CD4-positive, alpha-beta T cell treated with Interleukin-15 for 1 hour (primary cell): ENCODE results near the gene LRRC8D.

Experiments used
- DNase-seq: peaks from one replicate; pipeline ENCODE4 v3.0.0-alpha.2; 2020

Gene LRRC8D

DNA sequence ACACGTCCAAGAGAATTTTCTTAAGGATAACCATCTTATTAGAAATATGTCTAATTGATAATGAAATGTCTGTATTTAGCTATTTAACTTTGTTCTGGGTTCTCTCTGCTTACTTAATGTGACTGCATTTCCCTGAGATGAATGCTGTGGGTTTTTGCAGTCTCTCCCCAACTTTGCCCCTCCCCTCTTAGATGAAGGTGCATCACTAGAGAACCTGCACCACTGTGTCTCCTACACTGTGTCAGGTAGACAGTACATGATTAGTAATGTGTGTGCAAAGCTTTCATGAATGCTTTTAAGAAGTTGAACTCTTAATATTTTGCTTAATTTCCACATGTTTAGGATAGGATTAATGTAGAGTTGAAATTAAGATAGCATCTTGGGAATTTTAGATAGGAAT is 51.7 kb downstream of the LRRC8D start:
- no peak for DNase-seq

DNA sequence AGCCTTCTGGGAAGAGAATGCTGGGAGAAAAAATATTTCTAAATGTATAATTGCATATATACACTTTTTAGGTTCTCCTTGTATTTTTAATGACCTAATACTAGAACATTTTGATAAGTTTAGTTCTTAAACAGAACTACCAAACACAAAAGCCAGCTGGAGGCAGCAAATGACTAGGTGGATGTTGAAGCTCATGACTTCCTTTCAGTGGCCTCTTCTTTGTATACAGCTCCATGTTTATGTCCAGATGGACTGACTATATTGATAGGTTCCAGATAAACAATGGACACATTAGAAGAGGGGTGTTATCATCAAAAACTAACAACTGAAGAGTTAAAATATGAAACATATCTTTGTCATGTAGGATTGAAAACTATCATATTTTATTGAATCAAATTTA is 52.5 kb downstream of the LRRC8D start:
- DNase-seq, result no peak

DNA sequence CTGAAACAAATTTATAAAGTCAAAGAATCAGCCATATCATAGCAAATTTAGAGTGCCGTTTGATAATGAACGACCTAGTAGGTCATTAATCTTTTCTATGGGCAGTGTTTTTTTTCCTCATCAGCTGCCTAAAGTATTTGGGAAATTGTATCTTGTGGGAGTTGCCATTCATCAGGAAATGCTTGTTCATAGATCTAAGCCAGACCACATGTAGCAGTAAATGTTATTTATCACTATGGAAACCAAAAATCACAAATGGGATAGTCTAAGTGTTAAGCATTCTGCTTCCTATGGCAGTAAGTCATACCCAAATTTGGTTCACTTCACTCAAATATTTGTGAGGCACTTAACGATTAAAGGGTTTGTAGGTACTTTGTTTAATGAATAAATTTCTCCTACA is 52.9 kb downstream of the LRRC8D start:
- DNase-seq, result no peak

DNA sequence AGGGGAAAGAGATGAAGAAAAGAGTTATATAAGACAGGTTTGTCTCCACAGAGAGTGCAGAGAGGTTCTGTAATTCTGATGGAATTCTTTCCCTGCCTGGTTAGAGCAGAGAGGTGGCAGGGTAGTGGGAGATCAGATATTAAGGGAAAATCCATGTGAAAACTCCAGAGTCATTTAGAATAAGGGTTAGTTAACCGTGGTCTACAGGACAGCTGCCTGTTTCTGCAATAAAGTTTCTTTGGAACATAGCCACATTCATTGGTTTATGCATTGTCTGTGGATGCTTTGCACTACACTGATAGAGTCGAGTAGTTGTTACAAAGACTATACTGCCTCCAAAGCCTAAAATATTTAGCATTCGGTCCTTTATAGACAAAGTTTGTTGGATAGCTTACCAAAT is 55.6 kb downstream of the LRRC8D start:
- no peak for DNase-seq

DNA sequence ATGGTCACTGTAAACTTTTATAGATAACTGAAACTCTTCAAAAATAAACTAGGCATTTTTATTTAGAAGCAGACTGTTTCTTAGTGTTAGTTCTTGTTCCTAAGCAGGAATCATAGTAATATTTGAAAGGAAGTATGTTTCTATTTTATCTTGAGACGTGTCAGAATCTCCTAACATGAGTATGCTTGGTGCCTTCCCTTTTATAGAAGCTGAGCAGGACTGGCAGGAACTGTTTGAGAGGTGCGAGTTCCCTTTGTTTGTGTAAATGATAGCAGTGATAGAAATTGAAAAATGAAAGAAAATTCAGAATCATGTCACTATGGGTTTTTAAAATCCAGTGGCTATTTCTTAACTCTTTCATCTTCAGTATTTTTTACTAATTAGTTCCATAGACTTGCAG is 56.9 kb downstream of the LRRC8D start:
- no peak for DNase-seq

DNA sequence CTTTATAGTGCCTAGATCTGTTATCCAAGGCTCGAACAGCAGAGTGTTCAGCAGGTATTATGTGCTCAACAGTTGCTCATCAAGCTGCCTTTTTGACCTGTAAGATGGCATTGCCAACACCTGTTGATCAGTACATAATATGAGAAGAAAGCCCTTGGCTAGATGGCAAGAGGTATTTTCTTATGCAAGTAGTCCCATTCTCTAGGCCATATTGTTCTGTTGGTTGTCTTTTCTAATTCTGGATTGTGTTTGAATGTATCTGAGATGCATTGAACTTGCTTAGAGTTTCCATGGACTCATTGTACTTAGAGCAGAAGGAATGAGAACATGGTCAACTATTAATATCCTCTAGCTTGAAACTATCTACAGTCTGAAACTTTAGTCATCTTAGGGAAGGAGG is 57.4 kb downstream of the LRRC8D start:
- DNase-seq, result no peak

DNA sequence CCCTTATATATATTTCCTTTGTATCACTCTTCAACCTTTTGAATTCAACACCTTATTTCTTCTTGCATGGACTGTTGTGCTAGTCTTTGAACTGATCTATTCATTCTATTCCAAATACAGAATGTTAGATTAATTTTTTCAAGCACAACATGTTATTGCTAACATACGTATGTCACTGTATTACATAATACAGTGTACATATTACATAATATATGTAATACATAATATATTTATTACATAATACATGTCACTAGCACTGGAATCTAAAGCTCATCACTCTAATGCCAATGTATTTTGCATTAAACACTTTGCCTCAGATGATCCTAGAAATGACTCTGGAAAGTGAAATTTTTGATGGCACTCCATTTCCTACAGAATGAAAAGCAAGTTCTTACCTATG is 59.8 kb downstream of the LRRC8D start:
- no peak for DNase-seq

DNA sequence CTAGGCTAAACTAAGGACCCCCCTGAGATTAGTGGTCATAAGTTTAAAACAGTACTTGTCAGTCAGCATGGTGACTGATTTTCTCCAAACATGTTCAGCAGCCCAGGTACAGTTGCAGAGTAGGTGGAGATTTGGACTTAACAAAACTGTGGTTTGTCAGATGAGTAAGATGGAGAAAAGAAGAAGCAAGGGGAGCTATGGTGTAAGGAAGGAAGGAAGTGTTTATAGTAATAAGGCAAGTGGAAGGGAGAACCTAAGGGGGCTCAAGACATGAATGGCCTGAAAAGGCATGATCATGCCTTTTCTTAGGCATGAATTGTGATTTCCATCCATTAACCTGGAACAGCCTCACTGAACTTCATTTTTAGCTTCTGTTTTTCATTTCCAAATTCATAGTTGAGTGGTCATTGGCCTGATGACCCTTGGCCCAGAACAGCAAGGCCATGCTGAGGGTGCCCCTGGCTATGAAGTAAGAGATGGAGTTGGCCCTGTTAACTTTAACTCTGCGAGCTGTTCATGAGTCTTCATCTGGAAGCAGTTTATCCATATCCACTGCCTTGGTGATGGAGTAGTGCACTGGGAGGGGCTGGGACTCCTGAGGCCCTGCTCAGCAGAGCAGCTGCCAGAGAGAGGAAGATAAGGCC is 60.7 kb downstream of the LRRC8D start:
- DNase-seq, result no peak

DNA sequence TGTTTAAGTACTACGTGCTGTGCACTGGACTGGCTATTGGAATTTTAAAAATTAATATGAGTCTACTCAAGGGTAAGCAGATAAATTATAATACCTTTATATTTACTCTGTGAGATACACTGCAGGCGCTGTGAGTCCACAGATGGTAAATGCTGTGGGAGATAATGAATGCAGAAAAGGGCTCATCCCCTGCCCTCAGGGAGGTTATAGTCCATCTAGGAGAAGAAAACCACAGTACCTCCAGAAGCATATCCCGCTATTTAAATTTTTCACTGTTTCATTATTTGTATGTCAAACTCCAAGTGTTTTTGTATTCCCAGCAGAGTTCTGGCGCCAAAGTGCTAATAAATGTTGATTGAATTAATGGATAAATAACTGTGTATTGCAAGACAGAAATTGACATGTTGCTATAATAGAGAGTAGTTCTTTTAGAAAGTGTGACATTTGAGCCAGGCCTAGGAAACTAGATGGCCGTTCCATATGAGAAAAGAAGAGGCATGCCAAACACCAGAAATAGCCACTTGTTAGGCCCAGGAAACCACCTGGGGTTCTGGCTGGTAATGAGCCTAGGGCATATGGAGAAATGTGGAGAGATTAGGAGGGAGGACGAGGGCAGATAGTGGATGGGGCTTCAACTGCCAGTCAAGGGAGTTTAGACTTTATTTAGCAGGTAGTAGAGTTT is 61.7 kb downstream of the LRRC8D start:
- no peak for DNase-seq

DNA sequence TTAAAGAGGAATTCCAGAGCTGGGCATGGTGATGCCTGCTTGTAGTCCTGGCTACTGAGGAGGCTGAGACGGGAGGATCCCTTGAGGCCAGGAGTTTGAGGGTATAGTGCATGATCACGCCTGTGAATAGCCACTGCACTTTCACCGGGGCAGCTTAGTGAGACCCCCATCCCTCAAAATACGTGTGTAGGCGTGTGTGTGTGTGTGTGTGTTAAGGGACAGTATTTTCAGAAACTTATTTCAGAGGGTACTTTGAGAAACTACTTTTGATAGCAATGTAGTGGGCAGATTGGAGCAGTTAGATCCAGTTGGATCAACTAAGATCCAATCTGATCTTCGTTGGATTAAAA is 62.2 kb downstream of the LRRC8D start:
- DNase-seq, result no peak

DNA sequence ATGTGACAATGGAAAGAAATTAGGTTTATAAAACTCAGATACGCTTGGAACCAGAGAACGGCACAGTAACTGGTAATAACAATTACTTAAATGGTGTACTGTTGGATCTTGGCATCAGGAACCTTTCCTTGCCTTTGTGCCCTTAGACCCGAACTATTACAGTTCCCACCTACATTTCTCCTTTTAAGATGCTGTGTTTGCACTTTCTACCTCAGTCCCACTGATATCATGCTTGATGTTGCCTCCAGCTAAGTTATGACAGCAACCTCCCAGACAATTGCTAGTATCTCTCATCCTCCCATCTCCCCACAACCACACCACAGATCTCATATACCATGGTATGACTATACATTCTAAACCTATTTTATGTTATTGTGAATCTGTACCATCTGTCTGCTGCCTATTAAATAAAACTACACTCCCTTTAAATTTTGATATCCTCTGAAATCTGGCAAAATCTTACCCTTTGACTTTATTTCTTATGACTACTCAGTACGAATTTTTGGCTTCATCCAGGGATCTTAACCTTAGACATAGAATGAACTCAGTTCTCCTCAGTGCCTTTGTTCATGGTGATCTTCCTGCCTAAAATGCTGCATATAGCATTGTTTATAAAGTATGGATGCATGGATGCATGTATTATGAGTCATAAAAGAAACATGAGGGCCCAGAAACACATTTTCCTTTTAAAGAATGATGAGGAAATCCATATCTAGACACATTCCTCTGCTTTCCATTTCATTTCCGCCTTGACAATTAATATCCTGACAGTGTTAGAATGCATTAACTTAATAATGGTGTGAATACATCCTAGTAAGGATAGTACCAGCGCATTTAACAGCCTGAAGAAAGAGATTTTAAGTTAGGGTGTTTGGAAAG is 64.1 kb downstream of the LRRC8D start:
- no peak for DNase-seq

DNA sequence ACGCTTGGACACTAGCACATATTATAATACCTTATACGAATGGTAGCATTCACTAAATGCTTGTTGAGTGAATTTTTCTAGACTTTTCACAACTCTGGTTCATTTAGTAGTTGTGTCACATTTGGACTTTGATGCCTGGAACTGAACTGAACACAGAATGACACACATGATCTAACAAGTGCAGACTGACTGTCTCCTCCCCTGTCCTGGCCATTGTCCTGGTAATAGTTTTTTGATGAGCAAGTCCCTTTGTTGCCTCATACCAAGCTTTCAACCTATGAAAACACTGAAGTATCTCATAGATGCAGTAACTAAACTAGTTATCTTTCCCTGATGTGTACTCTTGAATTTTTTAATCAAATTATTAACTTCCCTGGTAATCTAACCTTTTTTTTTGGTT is 66.4 kb downstream of the LRRC8D start:
- no peak for DNase-seq

DNA sequence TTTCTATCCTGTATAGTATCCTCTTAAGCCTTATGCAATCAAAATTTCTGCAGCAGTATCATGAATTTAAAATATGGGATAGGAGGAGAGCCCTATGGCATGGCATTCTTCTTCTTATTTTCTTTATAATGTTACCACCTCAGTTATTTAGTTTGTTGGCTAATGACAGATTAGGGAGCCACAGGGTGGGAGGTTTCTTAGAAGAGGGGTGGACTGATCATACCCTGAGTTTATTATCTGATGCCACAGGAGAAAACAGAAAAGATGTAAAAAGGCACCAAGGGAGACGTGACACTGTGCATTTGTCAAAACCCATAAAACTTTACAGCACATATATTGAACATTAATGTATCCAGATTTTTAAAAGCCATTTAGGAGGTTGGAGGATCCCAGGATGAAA is 66.9 kb downstream of the LRRC8D start:
- DNase-seq, result no peak

DNA sequence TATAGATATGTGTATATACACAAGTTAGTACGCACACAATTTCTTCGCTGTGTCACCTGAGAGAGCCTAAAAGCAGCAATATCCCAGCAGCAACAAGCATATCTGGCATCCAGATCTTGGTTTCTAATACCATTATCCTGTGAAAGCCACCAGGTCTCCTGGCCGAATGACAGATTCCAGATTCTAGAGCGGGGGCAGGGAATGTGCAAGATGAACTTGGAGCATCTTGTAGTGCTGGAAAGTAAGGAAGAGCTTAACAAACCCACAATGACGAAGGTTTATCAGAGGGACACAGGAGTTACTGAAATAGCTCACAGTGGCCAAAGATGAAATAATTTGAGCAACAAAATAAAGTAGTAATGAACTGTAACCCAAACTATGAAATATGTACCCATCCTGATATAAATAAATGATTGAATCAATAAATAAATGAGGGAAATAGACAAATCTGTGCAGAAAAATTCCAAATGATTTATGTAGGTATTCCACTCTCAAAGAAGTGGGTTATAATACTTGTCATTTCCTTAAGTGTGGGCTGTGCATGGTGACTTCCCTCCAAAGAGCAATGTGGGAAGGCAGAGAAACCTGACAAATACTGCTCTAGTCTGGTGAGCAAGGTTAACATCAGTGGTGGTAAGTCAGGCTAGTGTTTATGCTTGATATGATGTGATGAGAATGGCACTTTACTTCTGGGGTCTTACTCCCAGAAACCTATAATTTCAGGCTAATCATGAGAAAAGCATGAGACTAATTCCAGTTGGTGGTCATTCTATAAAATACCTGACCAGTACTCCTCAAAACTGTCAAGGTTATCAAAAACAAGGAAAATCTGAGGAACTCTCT is 67.9 kb downstream of the LRRC8D start:
- no peak for DNase-seq

DNA sequence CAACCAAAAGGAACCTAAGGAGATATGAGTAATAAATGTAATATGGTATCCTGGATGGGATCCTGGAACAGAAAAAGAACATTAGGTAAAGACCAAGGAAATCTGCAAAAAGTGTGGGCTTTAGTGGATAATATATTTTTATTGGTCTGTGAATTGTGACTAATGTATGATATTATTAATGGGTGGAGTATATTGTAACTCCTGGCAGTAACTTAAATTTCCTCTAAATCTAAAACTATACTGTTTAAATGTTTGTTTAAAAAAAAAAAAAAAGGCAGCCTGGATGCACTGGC is 68.4 kb downstream of the LRRC8D start:
- DNase-seq, result no peak

DNA sequence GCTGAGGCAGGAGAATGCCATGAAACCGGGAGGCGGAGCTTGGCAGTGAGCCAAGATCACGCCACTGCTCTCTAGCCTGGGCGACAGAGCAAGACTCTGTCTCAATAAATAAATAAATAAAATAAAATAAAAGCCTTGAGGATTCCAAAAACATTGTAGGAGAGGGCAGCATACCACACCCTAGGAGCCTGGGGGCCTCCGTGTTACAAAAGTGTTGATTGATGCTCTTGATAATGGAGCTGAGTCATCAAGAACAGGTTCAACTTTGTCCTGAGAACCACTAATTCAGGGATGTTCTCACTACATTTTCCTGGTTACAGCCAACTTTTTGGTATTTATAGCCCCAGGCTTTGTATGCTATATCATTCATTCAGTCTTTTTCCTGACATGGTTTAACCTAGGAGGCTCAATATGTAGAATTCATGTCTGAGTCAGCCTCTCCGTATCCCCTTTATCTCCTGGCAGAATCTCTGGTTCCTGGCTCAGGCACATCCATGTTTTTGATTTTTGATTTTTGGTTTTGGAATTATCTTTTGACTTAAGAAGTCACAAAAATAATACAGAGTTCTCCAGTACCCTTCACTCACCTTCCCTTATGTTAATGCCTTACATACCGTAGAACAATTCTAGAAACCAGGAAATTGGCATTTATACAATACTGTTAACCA is 69.4 kb downstream of the LRRC8D start:
- DNase-seq, result no peak

DNA sequence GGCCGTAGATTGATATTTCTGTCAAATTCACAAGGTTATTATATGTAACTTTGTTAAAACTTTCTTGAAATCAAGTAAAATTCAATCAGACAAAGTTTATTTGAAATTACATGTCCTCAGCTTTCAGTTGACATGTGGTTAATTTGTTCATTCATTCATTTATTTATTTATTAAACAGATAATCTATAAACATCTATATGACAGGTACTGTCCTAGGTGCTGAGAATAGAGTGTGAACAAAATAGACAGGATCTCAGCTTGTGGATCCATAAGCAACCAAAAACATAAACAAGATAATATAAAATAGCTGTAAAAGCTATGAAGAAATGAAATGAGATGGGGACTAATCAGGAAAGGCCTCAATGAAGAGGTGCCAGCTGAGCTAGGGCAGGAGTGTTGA is 72.0 kb downstream of the LRRC8D start:
- DNase-seq, result no peak

DNA sequence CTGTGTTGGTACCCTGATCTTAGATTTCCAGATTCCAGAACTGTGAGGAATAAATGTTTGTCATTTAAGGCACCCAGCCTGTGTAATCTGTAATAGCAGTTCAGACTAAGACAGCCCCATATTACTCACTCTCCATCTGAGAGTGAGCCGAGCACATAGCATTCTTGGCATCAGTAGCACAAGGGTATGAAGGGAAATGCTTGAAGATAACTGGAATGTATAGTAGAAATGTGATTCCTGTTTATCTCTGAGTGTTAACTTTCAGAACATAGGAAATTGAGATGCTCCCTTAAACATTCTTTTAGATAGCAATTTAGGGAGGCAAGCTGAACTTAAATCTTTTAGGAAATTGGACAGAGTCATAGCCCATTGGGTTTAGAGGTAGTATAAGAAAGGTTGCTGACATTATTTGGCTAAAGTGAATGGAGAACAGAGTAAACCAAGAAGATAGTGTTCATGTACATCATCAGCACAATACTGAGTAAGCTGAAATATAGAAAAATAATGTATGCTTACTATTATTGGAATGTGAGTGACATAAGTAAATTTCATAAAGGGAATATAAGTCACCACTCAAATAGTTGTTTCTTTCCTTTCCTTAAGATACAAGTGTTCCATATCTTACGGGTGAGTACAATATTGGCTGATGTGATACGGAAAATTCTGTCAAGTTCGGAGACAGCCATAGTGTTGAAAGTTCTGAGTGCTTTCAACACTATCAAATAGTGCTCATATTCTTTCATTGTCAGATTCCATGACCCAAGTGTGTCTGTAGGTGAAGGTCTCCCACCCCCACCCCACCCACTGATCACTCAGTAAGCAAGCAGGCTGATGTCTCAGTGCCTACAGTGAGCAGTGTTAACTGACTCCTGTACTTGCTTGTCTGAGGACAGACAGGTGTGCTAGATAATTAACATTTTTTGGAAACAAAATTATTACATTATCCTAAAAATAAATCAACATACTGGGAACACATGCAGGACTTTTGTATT is 73.7 kb downstream of the LRRC8D start:
- no peak for DNase-seq

DNA sequence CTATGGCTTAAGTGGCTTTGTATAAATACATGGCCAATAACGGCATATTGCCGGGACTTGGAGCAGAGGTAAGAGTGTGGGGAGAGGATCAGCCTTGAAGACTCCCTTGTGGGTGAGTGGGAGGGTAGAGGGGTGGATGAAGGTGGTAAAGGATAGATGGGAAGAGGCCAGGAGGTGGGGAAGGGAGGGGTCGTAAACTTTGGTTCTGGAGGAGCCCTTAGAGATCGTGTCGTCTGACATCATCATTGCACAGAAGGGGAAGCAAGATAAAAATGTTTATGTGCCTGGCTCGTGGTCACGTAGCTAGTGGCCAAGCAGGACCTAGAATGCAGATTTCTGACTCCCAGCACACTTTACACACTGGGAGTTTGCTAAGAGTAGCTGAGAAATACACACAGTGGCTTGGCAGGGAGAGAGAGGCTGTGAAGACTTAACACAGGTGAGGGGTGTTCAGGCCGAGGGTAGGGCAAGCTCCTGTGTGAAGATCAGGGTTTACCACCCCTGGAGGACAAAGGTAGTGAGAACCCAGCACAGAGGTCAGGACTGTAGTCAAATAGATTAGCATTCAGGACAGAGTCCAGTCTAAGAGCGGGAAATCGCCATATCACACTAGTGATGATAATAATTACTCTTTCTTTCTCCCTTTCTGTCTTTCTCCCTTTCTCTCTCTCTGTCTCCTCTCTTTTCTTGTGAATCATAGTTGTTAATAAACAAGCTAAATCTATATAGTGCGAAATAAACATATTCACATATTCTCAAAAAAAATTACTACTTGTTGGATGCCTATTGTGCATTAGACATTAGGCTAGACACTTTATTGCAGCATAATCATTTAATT is 75.5 kb downstream of the LRRC8D start:
- DNase-seq, result no peak

DNA sequence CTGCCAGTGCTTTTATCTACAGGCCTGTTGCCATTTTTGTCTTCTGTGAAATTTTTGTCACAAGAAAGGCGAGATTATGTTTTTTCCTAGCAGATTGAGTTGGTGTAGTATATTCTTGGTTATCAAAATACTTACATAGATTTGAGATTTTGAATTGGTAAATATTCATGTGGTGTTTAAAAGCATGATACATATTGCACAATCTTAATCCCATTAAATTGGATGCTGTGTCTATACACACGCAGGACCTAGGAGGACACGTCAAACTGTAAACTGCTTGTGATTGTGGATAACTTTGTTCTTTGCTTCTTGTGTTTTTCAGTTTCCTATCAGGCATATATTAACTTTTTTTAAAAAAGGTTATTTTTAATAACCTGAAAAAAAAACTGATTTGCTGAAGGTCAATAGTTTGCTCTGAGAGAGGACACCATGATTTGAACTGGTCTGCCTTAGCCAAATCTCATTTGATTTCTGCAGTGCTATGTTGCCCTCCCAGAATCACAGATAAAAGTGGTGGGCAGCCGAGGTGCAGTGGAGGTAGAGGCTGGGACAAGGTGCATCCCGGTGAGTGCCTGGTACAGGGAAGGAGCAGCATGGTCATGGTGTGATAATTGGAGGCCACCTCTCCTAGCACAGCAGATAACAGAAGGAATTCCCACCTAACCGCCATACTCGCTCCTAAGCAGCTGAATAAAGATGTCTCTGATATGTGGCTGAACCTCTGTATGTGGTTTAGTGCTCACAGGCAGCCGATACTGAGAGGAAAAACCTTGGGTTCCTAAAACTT is 76.7 kb downstream of the LRRC8D start:
- DNase-seq, result no peak
